Suprapubic skin (tissue), 4 donors: ENCODE data around the gene FRAS1.

Source experiments
- CTCF ChIP-seq, 2 donors: fragments of 200-600 bp in 1 of 2; fragments of 450-650 bp in 1 of 2; sonication (generic) in 1 of 2; IDR thresholded peaks; one replicate each; pipeline ENCODE4 v1.5.1; 2016 to 2019; ENCODE audit warnings: antibody characterized with exemption in 2 of 2, mild to moderate bottlenecking in 1 of 2, moderate library complexity in 1 of 2
- EP300 ChIP-seq: sonication (generic); formaldehyde crosslinking; IDR thresholded peaks from one replicate; pipeline ENCODE4 v1.6.1; 2017; ENCODE audit warnings: antibody characterized with exemption
- POLR2A ChIP-seq, 2 donors: fragments of 450-650 bp; IDR thresholded peaks; one replicate each; pipeline ENCODE4 v1.6.1; 2017; ENCODE audit warnings: antibody characterized with exemption in 2 of 2, mild to moderate bottlenecking in 2 of 2, moderate library complexity in 2 of 2
- POLR2AphosphoS5 ChIP-seq, 3 donors: sonication (generic); formaldehyde crosslinking; IDR thresholded peaks; one replicate each; pipeline ENCODE4 v1.6.1; 2017; ENCODE audit warnings: antibody characterized with exemption in 3 of 3

GRCh38 chr4:78078101-78078500 is 21.0 kb downstream of the FRAS1 start:
- no peak for TF ChIP-seq CTCF (IDR thresholded peaks at IDR 0.05)
- no peak for TF ChIP-seq POLR2AphosphoS5 (IDR thresholded peaks at IDR 0.05)
- no peak for TF ChIP-seq EP300
- TF ChIP-seq POLR2A (IDR thresholded peaks at IDR 0.05) = no peak
